HTR-8/SVneo (cell line): ENCODE measurements around the gene VPS4B.
A peak's percentile ranks its signal among the peaks of the same experiment; 100 is the strongest.
"Not testable (repeated sequence)": the region's sequence is repeated elsewhere in the genome, so short reads cannot be mapped to it uniquely, and the experiment has no call there.

ENCODE experiments used
- DNase-seq: peaks from one replicate; pipeline ENCODE4 v3.0.0; 2011; ENCODE audit warnings: low spot score, mixed read lengths; ENCODE audit not compliant: insufficient read length
- FAIRE-seq: peaks from 2 replicates; lab custom pipeline; 2011; peaks lifted over from hg19 to GRCh38; lab: Jason Lieb, UNC

The VPS4B gene

DNA sequence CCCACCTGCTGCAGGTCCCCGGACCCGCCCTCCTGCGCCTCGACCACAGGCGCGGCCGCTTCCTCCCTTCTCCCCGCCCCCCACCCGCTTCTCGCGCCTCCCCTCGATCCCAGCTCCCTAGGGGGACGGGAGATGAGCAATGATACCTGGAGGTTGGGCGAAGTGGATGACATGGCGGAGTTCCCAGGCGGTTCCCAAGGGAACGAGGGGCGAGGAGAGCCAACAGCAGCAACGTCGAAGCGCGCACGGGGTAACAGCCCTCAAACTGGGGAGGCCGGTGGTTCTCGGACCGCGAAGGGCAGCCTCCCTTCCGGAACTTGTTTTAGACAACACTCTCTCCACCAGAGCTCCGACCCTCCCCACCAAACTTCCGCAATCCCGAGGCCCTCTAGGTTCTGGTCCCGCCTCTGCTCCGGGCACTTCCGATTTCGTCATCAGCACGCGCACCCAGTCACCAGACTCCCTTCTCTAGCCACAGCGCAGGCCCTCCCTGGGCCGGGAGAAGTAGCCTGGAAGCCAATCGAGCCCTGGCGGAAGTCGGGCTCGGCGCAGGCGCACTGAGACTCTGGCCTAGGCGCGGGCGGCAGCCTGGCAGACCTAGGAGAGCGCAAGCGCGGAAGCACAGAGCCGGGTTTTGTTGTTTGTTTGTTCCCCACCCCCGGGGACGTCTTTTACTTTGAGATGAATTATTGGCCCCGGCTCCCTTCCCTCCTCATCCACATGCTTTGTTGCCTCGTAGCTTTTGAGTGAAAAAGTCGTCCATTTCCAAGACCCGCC is at the start of gene VPS4B:
Gene VPS4B, minus strand, starts transcription at position 390 of the 777 bp plus-strand sequence. Its CDS starts 217 bp downstream, at position 173.
- FAIRE-seq (peak; percentile 87), DNase-seq (peak; percentile 85)

DNA sequence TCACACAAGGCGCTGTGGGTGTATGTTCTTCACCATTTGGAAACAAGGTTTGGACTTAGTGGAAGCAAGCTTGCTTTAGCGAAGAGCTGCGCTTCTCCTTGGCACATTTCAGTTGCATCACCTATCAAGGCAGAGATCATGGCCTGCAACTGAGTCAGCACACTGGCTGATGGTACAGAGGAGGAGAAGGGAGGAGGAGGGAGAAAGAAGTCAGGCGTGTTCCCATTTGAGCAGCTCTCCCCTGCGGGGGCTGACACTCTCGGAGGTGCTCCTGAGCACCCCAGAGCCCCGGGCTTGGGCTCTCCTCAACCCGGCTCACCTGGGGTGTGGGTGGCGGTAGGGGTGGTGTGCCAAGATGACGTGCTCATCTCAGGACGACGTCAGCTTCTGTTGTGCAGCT is 48.5 kb upstream of the VPS4B start:
- FAIRE-seq (no peak), DNase-seq (no peak)

DNA sequence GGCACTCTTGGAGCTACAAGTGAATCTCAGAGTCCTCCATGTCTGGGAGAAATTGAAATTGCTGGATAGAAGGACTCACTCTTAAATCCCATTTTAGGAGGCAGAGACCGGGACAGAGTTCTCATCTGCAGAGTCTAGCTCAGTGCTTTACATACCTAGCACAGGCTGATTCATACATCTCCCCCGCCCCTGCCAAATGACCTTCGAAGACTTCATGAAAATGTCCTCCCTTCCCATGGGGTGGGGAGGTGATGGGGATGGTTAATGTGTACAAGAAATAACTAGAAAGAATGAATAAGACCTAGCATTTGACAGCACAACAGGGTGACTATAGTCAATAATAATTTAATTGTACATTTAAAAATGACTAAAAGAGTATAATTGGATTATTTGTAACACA is 46.3 kb upstream of the VPS4B start:
- no peak for FAIRE-seq

GRCh38 chr18:63467699-63468098 is 45.4 kb upstream of the VPS4B start:
- DNase-seq (no peak), FAIRE-seq (no peak)

More for the DNA sequence above, 46.3 kb upstream of the VPS4B start:
- no peak for DNase-seq

DNA sequence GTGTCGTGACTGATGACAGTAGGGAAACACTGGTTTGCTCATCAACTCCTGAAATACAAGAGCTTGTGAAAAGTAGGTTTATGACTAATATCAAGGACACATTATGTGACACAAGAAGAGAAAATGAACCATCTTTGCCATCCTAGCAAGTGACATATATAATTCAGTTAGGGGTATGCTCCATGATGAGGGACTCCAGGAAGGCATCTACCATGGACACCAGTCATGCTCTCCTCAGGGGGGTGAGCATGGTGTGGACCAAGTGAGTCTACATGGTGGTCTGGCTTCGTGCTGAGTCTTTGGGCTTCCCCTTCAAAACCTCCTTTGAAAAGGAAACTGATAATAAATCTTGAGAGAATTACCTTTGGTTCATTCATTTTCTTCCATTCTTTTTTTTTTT is 42.8 kb upstream of the VPS4B start:
- DNase-seq, result no peak
- FAIRE-seq, result no peak

- DNase-seq (no peak), FAIRE-seq (no peak)
These were observed 42.2 kb upstream of the VPS4B start for GRCh38 chr18:63464434-63464833.

DNA sequence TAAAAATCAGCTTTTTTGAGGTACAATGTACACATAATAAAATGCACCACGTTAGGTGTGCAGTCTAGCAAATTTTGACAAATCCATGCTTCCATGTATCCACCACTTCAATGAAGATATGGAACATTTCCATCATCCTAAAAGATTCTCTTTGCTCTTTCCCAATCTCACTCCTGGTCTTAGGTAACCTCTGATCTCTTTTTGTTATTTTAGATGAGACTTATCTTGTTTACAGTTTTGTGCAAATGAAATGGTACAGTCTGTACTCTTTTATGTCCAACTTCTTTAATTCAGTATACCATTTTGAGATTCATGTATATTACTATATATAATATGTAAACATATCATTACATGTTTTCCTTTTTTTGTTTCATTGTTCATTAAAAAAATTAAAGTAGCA is 38.1 kb upstream of the VPS4B start:
- no peak for FAIRE-seq
- no peak for DNase-seq

DNA sequence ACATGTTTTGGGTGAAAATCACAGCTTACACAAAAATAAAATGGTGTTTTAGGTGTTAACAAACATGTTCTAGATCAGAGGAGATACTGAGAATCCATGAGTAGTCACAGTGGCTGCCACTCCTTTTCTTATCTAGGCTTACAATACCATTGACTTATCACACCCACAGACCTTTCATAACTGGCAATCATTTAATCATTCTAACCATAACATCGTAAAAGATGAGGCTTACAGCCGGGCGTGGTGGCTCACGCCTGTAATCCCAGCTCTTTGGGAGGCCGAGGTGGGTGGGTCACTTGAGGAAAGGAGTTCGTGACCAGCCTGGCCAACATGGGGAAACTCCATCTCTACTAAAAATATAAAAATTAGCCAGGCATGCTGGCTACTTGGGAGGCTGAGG is 35.7 kb upstream of the VPS4B start:
- DNase-seq (no peak), FAIRE-seq (no peak)

DNA sequence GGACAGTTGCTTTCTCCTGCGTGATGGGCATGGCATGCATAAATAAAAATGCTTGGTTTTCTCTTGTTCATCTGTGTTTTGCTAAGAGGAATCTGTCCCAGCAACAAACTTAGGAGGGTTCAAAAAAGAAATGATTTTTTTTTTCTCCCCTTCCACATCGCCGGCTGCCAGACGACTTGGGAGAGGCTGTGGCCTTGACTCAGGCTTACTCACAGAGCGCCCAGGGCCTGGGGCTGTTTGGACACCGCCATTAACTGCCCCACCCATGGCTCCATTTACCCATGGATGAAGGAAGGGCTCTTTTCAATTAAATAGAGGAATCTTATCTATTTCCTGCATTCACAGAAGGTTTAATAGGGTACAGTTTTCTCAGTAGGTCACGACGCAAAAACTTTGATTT is 32.2 kb upstream of the VPS4B start:
- FAIRE-seq (no peak), DNase-seq (peak; percentile 10)

- FAIRE-seq, DNase-seq: not testable (repeated sequence)
These were observed 30.5 kb upstream of the VPS4B start for GRCh38 chr18:63452751-63453150.

GRCh38 chr18:63451799-63452660 is 29.8 kb upstream of the VPS4B start:
- DNase-seq, result no peak
- no peak for FAIRE-seq

DNA sequence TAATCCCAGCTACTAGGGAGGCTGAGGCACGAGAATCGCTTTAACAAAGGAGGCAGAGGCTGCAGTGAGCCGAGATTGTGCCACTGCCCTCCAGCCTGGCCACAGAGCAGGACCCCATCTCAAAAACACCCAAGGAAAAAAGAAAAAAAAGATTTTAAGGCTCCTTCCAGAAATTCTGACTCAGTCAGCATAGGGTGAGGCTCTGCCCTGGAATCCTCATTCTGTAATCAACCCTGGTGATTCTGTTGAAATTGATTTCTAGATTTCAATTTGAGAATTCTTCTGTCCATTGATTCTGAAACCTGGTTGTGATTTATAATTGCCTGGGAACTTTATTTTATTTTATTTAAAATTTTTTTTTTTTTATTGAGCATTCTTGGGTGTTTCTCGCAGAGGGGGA is 27.1 kb upstream of the VPS4B start:
- FAIRE-seq, result no peak
- no peak for DNase-seq

- DNase-seq (no peak), FAIRE-seq (no peak)
These were observed 24.8 kb upstream of the VPS4B start for GRCh38 chr18:63447066-63447465.

DNA sequence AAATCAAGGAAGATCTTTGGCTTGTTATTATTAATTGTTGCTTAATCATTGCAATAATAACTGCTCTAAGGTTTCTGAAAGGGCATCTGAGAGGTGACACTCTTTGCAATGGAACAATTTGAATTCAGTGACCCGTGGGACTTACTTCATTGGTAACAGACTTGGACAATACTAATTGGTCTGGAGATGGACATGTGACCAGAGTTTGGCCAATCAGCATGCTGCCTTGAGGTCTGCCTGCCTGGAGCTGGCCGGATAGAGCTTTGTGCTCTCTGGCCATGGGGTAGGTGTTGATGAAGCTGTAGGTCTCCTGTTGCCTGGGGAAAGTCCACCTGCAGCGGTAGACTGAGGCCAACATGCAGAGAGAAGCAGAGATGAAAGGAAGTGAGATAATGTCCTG is 24.0 kb upstream of the VPS4B start:
- DNase-seq (no peak), FAIRE-seq (no peak)

DNA sequence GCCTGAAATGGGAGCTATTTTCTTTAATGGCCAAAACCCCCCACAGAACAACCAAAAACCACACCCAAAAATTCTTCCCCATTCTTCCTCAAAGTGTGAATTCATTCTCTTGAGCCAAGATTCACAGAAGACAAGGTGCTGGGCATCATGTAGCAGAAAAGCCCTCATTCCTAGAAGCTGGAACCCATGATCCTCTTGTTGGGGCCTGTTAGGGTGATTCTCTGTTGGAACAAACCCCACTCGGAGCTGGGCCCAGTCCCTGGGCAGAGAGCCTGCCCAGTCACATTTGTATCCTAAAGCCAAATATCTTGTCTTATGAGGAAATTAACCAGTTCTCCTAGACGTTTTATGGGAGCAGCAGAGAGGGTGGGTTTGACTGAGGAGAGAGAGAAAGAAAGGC is 22.8 kb upstream of the VPS4B start:
- FAIRE-seq, result no peak
- no peak for DNase-seq

GRCh38 chr18:63444580-63444979 is 22.3 kb upstream of the VPS4B start:
- DNase-seq, result no peak
- FAIRE-seq, result no peak

DNA sequence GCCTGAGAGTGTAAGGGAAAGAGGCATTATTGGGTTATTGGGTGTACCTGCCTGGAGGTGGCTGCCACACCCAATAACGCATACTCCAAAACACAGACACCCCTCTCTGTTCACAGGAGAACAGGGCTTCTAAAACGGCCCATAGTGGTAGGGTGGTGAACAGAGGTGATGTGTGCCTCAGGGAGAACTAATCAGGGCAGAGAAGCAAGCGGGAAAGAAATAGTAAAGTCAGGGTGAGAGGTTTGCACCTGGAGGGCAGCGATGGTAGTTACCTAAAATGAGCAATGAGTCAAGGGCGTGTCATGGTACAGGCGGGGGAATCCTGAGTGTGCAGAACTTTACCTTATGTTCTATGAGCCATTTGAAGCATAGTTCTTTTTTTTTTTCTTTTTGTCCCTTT is 21.6 kb upstream of the VPS4B start:
- DNase-seq (no peak), FAIRE-seq (no peak)

- FAIRE-seq, result no peak
- no peak for DNase-seq
These were observed 18.6 kb upstream of the VPS4B start for GRCh38 chr18:63440881-63441280.

DNA sequence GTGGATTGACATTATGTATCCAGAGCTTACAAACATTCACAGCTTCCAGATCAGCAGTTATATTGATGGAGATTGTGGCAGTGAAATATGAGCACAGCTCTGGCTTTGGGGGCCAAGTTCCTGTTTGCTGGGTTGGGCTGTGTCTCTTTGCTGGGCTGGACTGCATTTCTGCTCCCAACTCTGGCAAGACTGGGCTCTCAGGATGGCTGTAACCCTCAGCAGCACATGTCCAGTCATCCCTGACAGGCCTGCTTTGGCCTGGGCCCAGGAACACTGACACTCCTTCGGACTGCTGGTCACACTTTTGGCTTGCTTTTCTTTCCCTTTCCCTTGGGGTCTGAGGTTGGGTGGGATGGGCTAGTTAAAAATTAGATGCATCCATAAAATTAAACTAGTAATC is 17.9 kb upstream of the VPS4B start:
- DNase-seq (no peak), FAIRE-seq (no peak)

DNA sequence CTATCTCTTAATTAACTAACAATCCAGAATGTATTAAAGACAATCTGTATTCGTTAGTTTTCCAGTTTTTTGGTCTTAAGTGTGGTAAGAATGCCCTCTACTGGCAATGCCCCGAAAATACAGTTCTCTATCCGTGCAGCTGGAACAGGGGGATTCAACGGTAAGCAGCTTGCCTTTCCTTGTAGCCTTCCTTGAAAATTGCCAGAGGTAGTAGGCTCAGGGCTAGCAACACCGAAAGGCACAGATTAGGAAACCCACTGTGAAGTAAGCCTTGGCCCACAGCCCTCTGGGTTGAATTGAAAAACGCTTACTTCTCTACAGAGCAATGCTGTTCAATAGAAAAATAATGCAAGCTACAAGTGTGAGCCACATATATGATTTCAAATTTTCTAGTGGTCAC is 17.1 kb upstream of the VPS4B start:
- DNase-seq (peak; percentile 32), FAIRE-seq (no peak)

DNA sequence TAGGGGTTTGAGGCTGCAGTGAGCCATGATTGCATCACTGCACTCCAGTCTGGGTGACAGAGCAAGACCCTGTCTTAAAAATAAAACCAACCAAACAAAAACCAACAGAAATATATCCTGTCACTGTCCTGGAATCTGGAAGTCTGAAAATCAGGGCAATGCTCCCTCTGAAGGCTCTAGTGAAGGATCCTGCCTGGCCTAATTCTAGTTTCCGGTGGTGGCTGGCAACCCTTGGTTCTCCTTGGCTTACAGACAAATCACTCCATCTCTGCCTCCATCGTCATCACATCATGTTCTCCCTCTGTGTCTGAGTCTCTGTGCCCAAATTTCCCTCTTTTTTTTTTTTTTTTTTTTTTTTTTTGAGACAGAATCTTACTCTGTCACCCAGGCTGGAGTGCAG is 15.9 kb upstream of the VPS4B start:
- FAIRE-seq (no peak), DNase-seq (no peak)
